Forelimb muscle (tissue), 1 donor: Measurements from ENCODE around the gene NSMCE4A. TPM values are rescaled to one million over a fixed set of nuclear protein-coding genes. Genes with fewer than 3 reads are reported as not detected.
"Not testable (repeated sequence)": the region's sequence is repeated elsewhere in the genome, so short reads cannot be mapped to it uniquely, and the experiment has no call there.

Experiments
- DNase-seq: peaks from one replicate; pipeline ENCODE4 v3.0.0-alpha.2; 2013; ENCODE audit warnings: low read depth
- polyA plus RNA-seq: library from polyadenylated mRNA; unstranded; fragments of 120-200 nt; gene quantifications from one replicate; pipeline ENCODE4 v1.2.1, GENCODE V29; 2013; ENCODE audit not compliant: insufficient read length

NSMCE4A gene, protein sequence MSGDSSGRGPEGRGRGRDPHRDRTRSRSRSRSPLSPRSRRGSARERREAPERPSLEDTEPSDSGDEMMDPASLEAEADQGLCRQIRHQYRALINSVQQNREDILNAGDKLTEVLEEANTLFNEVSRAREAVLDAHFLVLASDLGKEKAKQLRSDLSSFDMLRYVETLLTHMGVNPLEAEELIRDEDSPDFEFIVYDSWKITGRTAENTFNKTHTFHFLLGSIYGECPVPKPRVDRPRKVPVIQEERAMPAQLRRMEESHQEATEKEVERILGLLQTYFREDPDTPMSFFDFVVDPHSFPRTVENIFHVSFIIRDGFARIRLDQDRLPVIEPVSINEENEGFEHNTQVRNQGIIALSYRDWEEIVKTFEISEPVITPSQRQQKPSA
- 39.9 TPM for polyA plus RNA-seq

GRCh38 chr10:121974535-121975294 lies at the start of gene NSMCE4A:
NSMCE4A (minus strand) TSS chr10:121975217; CDS start chr10:121975165, 52 bp downstream.
- no peak for DNase-seq

- not testable (repeated sequence) for DNase-seq
Measured at GRCh38 chr10:122023257-122023656, 48.2 kb upstream of the NSMCE4A start.

GRCh38 chr10:122022276-122022675 lies 47.3 kb upstream of the NSMCE4A start:
- no peak for DNase-seq

DNA sequence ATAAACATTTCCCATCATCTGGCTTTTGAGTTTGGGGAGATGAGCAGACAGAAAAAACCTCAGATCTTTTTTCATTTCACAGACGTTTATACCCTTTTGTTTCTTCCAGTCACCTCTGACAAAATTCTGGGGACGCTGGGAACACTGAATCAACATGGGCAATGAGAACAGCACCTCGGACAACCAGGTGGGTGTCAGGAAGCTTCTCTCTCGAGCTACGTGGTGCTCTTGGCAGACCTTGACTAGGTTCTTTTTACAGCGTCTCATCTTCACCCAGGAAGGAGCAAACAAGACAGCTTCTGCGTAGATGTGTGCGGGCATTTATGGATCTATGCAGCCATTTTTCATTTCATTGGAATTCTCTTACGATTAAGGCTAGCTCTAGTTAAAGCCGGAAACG lies 46.8 kb upstream of the NSMCE4A start:
- no peak for DNase-seq

GRCh38 chr10:122021379-122021778 lies 46.4 kb upstream of the NSMCE4A start:
- peak; percentile 26 for DNase-seq

DNA sequence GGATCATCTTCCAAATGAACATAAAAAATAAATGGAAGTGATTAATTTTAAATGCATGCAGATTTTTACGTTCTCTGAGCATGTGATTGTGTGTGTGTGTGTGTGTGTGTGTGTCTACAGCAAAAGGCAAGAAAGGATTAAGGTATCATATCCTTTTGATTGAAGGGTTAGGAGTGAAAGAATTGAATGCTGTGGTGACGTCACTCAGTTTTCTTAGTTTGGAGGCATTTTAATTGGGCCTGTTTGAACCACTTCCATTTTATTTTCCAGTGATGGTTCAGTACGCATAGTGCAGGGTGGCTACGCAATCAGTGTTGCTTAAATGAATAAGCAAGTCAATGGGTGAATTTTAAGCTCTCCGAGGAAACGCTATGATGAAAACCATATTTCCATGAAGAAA lies 45.2 kb upstream of the NSMCE4A start:
- no peak for DNase-seq

DNA sequence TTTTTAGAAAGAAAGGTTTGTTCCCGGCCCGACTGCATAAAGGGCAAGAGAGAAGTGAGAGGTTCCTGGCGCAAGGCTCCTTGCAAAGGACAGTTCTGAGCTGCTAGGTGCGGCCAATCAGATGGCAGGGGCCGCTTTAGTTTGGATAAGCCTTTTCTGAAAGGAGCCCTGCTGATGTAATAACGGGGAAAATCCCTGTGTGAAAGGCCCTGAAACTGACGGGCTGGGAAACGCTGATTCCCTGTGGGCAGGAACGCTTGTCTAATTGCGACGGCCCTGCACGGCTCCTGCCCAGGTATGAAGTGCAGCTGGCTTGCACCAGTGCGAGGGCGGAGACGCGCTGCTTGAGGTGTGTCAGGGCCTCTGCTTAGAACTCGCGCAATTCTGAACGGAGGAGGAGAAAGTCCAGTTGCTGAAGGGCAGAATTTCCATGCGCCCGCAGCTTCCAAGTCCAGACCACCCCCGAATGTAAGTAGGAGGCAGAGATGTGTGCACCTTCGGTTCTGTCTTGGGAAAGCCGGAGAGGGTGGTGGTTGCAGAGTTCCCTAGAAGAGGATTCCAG lies 44.5 kb upstream of the NSMCE4A start:
- no peak for DNase-seq

DNA sequence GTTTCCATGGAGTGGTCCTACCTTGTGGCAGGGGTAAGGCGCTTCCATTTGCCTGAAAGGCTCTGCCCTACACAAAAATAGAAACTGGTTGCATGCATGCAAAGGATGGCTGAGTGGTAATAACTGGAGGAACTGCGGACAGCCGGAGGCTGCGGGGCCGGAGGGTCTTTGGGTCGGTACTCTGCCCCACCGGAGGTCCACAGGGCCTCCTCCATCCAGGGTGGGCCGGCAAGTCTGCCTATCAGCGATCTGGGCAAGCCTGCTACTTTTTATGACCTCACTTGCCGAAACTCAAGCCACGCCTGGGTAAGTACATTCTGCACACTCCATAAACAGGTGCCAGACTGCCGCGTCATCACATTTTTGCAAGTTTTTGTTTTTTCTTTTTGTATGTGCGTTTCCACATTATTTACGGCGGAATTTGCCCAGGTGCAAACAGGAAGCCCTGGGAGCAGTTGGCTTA lies 44.0 kb upstream of the NSMCE4A start:
- no peak for DNase-seq

DNA sequence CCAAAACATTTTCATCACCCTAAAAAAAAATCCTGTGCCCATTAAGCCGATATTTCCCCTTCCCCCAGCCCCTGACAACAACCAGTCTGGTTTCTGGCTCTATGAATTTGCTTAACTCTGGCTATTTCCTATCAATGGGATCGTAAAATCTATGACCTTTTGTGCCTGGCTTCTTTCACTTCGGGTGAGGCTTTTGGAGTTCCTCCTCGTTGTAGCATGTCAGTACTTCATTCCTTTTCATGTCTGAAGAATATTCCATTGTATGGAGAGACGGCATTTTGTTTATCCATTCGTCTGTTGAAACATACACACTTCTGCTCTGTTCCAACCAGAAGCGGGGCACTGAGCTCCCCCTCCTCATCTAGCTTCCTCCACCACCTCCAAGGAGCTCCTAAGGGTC lies 43.5 kb upstream of the NSMCE4A start:
- DNase-seq, result no peak

DNA sequence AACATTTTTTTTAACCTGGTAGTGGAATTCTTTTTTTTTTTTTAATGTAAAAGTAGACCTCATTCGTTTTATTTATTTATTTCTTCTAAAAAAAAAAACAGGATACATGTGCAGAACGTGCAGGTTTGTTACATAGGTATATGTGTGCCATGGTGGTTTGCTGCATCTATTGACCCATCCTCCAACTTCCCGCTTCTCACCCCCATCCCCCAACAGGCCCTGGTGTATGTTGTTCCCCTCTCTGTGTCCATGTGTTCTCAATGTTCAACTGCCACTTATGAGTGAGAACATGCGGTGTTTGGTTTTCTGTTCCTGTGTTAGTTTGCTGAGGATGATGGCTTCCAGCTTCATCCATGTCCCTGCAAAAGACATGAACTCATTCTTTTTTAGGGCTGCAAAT lies 42.9 kb upstream of the NSMCE4A start:
- not testable (repeated sequence) for DNase-seq

- no peak for DNase-seq
Measured at GRCh38 chr10:122014652-122015248, 39.7 kb upstream of the NSMCE4A start.

- DNase-seq, result no peak
Measured at GRCh38 chr10:122013311-122013780, 38.3 kb upstream of the NSMCE4A start.

GRCh38 chr10:122012731-122013130 lies 37.7 kb upstream of the NSMCE4A start:
- DNase-seq, result no peak

DNA sequence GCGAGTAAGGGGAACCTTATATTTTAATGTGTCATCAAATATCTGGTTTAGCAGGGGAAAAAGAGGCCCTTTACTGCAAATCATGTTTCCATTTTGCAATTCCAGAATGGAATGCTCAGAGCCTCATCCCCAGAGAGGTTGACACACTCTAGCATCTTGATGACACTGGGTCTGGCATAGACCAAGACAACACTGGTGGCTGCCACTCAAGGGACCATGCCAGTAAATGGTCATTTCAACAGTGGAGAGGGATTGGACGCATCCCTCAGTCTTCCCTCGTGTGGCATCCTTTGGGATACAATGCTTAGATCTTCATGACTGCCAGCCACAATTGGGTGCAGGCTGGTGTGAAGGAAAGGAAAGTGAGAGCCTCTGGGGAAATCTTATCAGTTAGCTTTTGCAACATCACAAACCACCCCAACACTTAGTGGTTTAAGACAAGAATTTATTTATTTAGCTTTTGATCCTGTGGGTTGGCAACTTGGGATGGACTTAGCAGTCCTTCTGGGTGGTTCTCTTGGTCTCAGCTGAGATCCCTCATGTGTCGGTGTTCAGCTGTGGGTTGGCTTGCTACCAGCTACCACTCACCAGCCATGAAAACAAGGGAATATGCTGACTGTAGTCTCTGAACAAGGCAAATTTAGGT lies 35.5 kb upstream of the NSMCE4A start:
- DNase-seq, result no peak

DNA sequence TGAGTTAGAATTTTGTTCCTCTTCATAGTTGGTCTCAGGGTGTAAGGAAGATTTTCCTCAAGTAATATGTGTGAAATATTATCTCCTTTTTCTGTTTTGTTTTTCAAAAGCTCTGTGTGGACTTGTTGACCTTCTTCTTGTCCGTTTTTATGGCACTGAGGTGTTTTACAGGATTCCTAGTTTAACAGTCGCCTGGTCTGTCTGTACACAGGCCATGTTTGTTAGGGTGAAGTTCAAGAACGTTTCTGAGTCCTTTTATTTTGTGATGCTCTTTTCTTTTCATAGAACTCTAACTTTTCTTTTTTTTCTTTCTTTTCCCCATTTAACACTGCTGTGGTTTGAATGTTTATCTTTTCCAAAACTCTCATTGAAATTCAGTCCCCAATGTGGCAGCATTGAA lies 32.4 kb upstream of the NSMCE4A start:
- no peak for DNase-seq

DNA sequence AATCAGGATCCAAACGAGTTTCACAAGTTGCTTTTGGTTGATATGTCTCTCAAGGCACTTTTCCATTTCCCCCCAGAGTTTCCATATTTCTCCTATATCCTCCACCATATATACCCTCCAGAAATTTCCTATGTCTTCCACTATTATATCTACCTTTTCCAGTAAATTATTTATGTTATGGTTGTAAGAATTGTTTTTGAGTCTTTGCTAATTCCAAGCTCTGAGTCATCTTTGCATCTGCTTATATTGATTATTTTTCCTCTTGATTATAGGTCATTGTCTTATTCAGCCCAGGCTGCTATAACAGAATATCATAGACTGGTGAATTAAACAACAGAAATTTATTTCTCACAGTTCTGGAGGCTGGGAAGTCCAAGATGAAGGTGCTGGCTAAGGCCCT lies 26.7 kb upstream of the NSMCE4A start:
- no peak for DNase-seq

GRCh38 chr10:121999301-121999700 lies 24.3 kb upstream of the NSMCE4A start:
- DNase-seq, result no peak

GRCh38 chr10:121998462-121998861 lies 23.4 kb upstream of the NSMCE4A start:
- no peak for DNase-seq

- DNase-seq, result no peak
Measured at GRCh38 chr10:121994429-121994941, 19.5 kb upstream of the NSMCE4A start.

DNA sequence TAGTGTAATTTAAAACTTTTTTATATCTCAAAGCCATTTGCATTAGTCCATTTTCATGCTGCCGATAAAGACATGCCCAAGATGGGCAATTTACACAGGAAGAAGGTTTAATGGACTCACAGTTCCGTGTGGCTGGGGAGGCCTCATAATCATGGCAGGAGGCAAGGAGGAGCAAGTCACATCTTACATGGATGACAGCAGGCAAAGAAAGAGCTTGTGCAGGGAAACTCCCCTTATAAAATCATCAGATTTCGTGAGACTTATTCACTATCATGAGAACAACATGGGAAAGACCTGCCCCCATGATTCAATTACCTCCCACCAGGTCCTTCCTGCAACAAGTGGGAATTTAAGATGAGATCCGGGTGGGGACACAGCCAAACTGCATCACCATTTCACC lies 16.7 kb upstream of the NSMCE4A start:
- not testable (repeated sequence) for DNase-seq

DNA sequence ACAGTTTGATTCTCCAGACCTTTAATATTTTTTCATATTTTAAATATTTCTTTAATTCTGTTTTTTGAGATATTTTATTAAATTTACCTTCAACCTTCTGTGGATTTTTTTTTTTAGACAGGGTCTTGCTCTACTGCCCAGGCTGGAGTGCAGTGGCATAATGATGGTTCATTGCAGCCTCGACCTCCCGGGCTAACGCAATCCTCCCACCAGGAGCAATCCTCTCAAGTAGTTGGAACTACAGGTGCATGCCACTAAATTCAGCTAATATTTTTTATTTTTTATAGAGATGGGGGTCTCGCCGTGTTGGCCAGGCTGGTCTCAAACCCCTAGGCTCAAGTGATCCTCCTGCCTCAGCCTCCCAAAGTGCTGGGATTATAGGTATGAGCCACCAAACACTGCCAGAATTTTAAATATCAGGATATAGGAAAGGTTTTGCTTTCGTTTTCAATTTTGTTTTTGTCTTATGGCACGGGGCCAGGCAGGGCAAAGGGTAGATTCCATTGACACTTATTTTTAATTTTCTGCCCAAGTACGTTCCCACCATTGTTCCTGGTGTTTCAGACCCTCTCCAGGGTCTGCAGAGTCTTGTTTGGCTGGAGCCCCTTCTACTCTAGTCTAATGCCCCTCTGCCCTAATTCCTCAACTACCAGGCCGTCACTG lies 15.1 kb upstream of the NSMCE4A start:
- DNase-seq, result no peak
